ENCODE data around the gene ANO4.
"Not testable (repeated sequence)": the region's sequence is repeated elsewhere in the genome, so short reads cannot be mapped to it uniquely, and the experiment has no call there.

Gene ANO4

DNA sequence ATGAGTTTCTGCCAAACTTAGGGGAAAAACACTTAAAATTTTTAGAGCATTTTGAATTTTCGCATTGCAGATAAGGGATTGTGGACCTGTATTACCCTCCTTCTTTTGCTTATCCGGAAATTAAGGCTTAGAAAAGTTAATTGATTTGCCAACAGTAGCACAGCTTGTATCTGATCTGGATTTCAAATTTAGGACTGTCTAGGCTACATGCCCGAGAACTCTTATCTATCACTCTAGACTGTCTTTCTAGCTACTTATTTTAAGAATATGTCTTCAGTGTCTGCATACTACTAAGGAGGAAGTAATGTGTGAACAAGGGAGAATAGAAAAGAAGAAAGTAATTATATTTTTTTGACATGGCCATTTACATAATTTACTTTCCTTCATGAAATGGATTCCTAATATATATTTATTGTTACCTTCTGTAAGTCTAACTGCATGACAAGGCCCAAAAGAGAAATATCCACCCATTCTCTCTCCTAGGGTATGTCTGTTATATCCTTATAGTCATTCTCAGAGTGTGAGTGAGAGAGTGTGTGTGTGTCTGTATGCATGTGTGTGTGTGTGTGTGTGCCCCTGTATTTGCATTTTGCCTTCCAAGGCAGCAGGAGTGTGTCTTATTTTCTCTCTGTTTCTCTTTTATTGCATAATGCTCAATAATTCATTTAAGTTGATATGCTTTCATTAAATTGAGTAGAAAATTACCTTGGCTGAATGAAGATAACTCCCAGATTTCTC is 283.4 kb downstream of the ANO4 start:
- DNase-seq (ENCODE audit: low read depth), result no peak
- TF ChIP-seq, protein P1, sequence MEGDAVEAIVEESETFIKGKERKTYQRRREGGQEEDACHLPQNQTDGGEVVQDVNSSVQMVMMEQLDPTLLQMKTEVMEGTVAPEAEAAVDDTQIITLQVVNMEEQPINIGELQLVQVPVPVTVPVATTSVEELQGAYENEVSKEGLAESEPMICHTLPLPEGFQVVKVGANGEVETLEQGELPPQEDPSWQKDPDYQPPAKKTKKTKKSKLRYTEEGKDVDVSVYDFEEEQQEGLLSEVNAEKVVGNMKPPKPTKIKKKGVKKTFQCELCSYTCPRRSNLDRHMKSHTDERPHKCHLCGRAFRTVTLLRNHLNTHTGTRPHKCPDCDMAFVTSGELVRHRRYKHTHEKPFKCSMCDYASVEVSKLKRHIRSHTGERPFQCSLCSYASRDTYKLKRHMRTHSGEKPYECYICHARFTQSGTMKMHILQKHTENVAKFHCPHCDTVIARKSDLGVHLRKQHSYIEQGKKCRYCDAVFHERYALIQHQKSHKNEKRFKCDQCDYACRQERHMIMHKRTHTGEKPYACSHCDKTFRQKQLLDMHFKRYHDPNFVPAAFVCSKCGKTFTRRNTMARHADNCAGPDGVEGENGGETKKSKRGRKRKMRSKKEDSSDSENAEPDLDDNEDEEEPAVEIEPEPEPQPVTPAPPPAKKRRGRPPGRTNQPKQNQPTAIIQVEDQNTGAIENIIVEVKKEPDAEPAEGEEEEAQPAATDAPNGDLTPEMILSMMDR (IDR thresholded peaks at IDR 0.05; ENCODE audit: low read depth, low read length, missing control alignments), result no peak
- no peak overlapping the region for H3K4me3 ChIP-seq (ENCODE audit: low read depth, low read length)

DNA sequence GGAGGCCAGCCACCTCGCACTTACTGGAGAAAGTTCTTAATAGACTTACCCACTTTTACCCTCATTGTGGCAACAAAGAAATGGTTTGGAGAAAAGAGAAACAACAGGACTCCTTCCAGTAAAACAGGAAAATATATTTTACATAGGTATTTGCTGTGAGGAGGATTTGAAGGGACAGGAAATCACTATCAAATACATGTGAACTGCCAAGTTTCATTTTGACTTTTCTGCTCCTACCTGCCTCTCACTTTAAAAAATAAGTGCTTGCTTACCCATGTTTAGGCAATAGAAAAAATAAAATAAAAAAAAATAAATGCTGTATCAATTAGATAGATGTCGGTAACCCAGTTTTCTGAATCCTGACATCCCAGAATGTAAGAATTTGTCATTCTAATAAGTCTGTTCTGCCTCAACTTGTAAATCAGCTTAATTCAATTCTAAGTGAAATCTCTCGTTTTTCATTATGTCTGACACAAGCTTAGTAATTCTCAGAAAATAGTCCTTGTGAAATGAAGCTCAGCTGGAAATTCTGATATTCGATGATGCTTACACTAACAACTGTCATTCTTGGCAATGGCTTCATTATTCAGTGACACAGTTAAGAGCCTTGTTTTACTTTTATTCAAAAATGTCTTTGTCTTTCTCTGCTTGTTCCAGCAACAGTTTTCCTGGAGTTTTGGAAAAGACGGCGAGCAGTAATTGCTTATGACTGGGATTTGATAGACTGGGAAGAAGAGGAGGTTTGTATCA is 284.1 kb downstream of the ANO4 start:
- TF ChIP-seq, protein P1 (IDR thresholded peaks at IDR 0.05; ENCODE audit: low read depth, low read length, missing control alignments), result no peak
- DNase-seq (ENCODE audit: low read depth), result no peak
- no peak overlapping the region for H3K4me3 ChIP-seq (ENCODE audit: low read depth, low read length)

DNA sequence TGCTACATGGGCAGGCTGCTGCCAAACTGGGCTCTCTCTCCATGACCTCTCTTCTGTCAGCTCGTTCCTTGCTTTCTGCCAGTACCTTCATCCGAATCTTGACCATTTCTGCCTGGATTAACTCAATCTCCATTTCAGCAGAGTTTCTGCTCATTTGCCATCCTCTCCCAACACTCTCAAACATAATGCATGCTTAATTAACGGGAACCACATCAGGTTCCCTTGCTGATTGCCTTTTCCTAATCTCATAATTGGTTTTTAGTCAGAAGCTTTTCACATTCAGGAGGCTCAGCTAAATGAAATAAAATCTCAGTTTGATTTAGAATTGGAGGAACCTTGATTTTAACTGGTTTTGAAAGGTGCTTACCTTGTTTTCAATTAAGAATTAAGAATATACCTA is 288.1 kb downstream of the ANO4 start:
- H3K4me3 ChIP-seq (ENCODE audit: low read depth, low read length), result no peak overlapping the region
- DNase-seq (ENCODE audit: low read depth), result no peak
- TF ChIP-seq, protein P1 (IDR thresholded peaks at IDR 0.05; ENCODE audit: low read depth, low read length, missing control alignments), result no peak

DNA sequence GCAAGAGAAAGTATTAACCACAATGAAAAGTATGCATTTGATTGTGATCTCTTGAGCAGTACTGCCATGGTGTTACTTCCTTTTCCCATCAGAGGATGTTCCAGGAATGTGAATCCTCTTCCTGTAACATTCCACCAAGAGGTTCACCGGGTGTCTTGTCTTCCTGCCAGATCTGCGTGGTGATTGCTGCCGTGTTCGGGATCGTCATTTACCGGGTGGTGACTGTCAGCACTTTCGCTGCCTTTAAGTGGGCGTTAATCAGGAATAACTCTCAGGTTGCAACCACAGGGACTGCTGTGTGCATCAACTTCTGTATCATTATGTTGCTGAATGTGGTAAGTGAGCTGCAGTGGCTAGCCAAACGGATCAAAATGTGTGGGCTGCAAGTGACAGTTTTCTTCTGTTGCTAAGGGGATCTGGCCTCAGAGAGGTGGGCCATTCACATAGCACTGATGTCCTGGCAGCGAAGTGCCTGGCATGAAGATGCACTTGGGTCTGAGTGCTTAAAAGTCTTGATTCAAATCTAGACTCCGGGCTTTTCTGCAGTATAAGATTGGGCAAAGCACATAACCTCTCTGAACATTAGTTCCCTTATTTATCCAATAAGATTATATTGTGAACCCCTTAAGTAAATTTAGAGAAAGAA is 292.0 kb downstream of the ANO4 start:
- DNase-seq (ENCODE audit: low read depth), result no peak
- no peak overlapping the region for H3K4me3 ChIP-seq (ENCODE audit: low read depth, low read length)
- TF ChIP-seq, protein P1 (IDR thresholded peaks at IDR 0.05; ENCODE audit: low read depth, low read length, missing control alignments), result no peak

DNA sequence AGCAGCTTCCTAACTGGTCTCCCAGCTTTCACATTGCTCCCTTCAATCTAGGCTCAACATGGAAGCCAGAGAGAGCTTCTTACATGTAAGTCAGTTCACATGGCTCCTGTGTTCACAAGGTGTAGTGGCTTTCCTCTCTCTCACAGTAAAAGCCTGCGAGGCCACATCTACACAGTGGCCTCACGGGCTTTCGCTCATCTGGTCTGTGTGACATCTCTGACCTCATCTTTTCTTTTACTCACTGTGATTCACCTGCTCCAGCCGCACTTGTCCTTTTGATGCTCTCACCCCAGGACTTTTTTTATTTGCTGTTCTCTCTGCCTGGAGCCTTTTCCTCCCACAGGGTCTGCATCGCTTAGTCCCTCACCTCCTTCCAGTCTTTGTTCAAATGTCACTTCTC is 293.3 kb downstream of the ANO4 start:
- no peak overlapping the region for H3K4me3 ChIP-seq (ENCODE audit: low read depth, low read length)
- no peak for DNase-seq (ENCODE audit: low read depth)
- TF ChIP-seq, protein P1 (IDR thresholded peaks at IDR 0.05; ENCODE audit: low read depth, low read length, missing control alignments), result no peak

DNA sequence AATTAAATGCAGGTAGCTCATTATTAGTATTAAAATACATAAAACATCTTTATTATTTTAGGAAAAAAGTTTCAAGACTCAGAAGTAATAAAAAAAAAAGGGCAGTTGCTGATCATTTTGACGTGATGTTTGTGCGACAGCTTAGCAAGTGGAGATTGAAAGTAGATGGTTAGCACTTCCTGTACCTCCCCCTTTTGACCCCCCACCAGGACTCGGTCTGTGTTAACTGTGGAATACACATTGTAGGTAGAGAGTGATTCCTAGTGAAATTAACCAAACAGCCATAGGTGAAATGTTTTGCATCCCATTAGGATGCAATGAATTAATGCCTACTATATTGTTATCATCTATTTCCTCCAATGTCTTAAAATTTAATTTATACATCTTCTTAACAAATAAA is 294.7 kb downstream of the ANO4 start:
- TF ChIP-seq, protein P1 (IDR thresholded peaks at IDR 0.05; ENCODE audit: low read depth, low read length, missing control alignments), result no peak
- no peak for DNase-seq (ENCODE audit: low read depth)

DNA sequence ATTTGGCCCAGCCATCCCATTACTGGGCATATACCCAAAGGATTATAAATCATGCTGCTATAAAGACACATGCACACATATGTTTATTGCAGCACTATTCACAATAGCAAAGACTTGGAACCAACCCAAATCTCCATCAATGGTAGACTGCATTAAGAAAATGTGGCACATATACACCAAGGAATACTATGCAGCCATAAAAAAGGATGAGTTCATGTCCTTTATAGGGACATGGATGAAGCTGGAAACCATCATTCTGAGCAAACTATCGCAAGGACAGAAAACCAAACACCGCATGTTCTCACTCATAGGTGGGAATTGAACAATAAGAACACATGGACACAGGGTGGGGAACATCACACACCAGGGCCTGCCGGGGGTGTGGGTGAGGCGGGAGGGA is 295.6 kb downstream of the ANO4 start:
- not testable (repeated sequence) for DNase-seq (ENCODE audit: low read depth); H3K4me3 ChIP-seq (ENCODE audit: low read depth, low read length)

More for the DNA sequence above, 294.7 kb downstream of the ANO4 start:
- H3K4me3 ChIP-seq (ENCODE audit: low read depth, low read length), result no peak overlapping the region
